B cell (primary cell): Measurements from ENCODE around the gene MAP3K6.

Experiments
- CTCF ChIP-seq: fragments of 200-600 bp; IDR thresholded peaks from one replicate; pipeline ENCODE4 v1.8.0; 2022; ENCODE audit warnings: antibody characterized with exemption, mild to moderate bottlenecking
- EZH2 ChIP-seq: IDR thresholded peaks from 2 replicates; pipeline ENCODE4 v1.6.1; 2012; ENCODE audit warnings: borderline replicate concordance, low read depth, mild to moderate bottlenecking, moderate library complexity, low read length; ENCODE audit not compliant: insufficient read depth, poor library complexity, severe bottlenecking

GRCh38 chr1:27307874-27308598, 58.7 kb downstream of the MAP3K6 start:
- no peak for TF ChIP-seq EZH2
- TF ChIP-seq CTCF = no peak
